Endothelial cell of umbilical vein (primary cell): ENCODE results near the gene ARFGEF3.

Source experiments
- POLR2A ChIP-seq: IDR thresholded peaks from 2 replicates; pipeline ENCODE4 v1.6.1; 2012; ENCODE audit warnings: low read depth, mild to moderate bottlenecking, control low read depth, low read length
- POLR2AphosphoS5 ChIP-seq: IDR thresholded peaks from 2 replicates; pipeline ENCODE4 v1.6.1; 2012; ENCODE audit warnings: low read depth, mild to moderate bottlenecking, control low read depth, low read length, moderate library complexity; ENCODE audit not compliant: insufficient read depth

- TF ChIP-seq POLR2A (no peak), POLR2AphosphoS5 (no peak)
Measured at GRCh38 chr6:138145402-138145801, 16.3 kb upstream of the ARFGEF3 start.
